Ovary (tissue), 3 donors: ENCODE measurements around the gene GCKR.
A peak's percentile ranks its signal among the peaks of the same experiment; 100 is the strongest.

Source experiments
- EP300 ChIP-seq: sonication (generic); formaldehyde crosslinking; IDR thresholded peaks from one replicate; pipeline ENCODE4 v1.6.1; 2017; ENCODE audit warnings: antibody characterized with exemption
- TF ChIP-seq, protein P1 (sequence below), 3 donors: fragments of 450-650 bp in 2 of 3; fragments of 200-600 bp in 1 of 3; IDR thresholded peaks; one replicate each; pipeline versions ENCODE4 v1.5.1 to v1.8.0; 2016 to 2022; ENCODE audit warnings: antibody characterized with exemption in 3 of 3, mild to moderate bottlenecking in 1 of 3
- donor health status: DM: no; HTN: no; CAD: no.

DNA sequence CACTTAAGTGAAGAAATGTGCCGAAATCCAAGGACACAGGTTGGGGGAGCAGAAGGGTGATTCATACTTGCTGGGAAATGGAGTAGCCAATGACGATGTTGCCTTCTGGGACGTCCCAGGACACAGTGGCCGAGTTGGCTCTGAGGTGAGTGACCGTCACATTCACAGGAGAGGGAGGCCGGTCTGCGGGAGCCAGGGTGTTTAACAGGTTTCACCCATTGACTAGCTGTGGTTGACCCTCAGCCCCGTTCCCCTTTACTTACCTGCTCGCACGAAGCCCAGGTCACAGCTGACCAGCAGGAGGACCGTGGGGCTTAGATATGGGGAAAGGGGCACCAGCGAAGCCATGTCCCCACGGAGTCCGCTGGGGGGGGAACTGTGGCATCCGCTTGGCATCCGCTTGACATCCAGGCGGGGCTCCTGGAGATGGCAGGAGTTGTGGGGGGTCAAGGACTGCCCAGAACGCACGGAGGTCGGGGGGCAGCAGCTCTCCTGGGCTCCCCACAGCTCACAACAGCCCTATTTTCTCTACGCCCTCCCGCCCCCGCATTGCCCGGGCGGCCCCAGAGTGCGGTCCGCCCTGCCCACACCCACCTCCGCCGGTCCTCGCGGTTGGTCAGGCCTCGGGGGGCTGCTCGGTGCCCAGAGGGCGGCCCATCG, 2.2 kb upstream of the GCKR start:
- peak; percentile 99 for TF ChIP-seq EP300
- TF ChIP-seq, protein P1, sequence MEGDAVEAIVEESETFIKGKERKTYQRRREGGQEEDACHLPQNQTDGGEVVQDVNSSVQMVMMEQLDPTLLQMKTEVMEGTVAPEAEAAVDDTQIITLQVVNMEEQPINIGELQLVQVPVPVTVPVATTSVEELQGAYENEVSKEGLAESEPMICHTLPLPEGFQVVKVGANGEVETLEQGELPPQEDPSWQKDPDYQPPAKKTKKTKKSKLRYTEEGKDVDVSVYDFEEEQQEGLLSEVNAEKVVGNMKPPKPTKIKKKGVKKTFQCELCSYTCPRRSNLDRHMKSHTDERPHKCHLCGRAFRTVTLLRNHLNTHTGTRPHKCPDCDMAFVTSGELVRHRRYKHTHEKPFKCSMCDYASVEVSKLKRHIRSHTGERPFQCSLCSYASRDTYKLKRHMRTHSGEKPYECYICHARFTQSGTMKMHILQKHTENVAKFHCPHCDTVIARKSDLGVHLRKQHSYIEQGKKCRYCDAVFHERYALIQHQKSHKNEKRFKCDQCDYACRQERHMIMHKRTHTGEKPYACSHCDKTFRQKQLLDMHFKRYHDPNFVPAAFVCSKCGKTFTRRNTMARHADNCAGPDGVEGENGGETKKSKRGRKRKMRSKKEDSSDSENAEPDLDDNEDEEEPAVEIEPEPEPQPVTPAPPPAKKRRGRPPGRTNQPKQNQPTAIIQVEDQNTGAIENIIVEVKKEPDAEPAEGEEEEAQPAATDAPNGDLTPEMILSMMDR (IDR thresholded peaks at IDR 0.05): peak in 1 of 3 donors; percentile 18
